ENCODE data around the gene ADGRB2.

ADGRB2 gene

DNA sequence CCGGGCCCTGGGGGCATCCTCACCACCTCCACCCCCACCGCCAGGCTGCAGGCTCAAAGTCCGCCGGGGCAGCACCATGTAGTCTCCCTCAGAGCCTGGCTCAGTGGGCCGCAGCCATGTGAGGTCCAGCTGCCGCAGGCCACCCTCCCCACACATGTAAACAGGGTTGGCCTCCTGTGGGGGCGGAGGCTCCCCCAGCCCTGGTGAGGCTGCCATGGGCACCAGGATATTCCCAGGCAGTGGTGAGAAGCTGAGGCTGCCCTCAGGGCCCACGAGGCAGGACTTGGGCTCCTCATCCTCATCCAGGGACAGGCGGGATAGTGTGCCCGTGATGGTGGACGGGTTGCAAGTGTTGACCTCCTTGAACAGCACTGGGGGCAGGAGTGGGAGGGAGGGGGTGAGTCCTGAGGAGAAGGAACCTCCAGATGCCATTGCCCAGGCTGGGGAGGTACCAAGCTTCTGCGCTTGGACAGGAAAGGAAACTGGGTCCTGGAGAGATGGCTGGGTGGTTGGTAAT, 33.0 kb downstream of the ADGRB2 start:
- no peaks in the 10 kb centered on the region for H3K36me3 ChIP-seq (replicated peaks; ENCODE audit: low read depth, low read length)
- H3K9me3 ChIP-seq (ENCODE audit: insufficient read depth, low read length): no peaks in the 10 kb centered on the region
- no peak overlapping the region for H3K4me2 ChIP-seq (ENCODE audit: low read length)
- no peak overlapping the region for H3K27ac ChIP-seq (ENCODE audit: low read length)
- TF ChIP-seq, protein P1, sequence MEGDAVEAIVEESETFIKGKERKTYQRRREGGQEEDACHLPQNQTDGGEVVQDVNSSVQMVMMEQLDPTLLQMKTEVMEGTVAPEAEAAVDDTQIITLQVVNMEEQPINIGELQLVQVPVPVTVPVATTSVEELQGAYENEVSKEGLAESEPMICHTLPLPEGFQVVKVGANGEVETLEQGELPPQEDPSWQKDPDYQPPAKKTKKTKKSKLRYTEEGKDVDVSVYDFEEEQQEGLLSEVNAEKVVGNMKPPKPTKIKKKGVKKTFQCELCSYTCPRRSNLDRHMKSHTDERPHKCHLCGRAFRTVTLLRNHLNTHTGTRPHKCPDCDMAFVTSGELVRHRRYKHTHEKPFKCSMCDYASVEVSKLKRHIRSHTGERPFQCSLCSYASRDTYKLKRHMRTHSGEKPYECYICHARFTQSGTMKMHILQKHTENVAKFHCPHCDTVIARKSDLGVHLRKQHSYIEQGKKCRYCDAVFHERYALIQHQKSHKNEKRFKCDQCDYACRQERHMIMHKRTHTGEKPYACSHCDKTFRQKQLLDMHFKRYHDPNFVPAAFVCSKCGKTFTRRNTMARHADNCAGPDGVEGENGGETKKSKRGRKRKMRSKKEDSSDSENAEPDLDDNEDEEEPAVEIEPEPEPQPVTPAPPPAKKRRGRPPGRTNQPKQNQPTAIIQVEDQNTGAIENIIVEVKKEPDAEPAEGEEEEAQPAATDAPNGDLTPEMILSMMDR (IDR thresholded peaks at IDR 0.05; ENCODE audit: low read depth, low read length): no peak
- no peak for TF ChIP-seq EZH2phosphoT487 (IDR thresholded peaks at IDR 0.05; ENCODE audit: low read depth)
- no peak overlapping the region for H3K4me3 ChIP-seq (ENCODE audit: low read length)
- H3K27me3 ChIP-seq (ENCODE audit: low read depth, low read length): no peaks in the 10 kb centered on the region
- no peak overlapping the region for H2AFZ ChIP-seq (ENCODE audit: low read depth, low read length)
- no peaks in the 10 kb centered on the region for H3K4me1 ChIP-seq (ENCODE audit: low read length)
- no peaks in the 10 kb centered on the region for H4K20me1 ChIP-seq (ENCODE audit: insufficient read depth, low read length)
- H3K79me2 ChIP-seq (ENCODE audit: low read length): no peaks in the 10 kb centered on the region
- H3K9ac ChIP-seq (ENCODE audit: low read length): no peak overlapping the region

GRCh38 chr1:31730336-31731048, 33.6 kb downstream of the ADGRB2 start:
- H4K20me1 ChIP-seq (ENCODE audit: insufficient read depth, low read length): no peaks in the 10 kb centered on the region
- H3K9ac ChIP-seq (ENCODE audit: low read length): no peak overlapping the region
- H3K27ac ChIP-seq (ENCODE audit: low read length): no peak overlapping the region
- H3K36me3 ChIP-seq (replicated peaks; ENCODE audit: low read depth, low read length): no peaks in the 10 kb centered on the region
- H2AFZ ChIP-seq (ENCODE audit: low read depth, low read length): no peak overlapping the region
- H3K27me3 ChIP-seq (ENCODE audit: low read depth, low read length): no peaks in the 10 kb centered on the region
- H3K79me2 ChIP-seq (ENCODE audit: low read length): no peaks in the 10 kb centered on the region
- H3K9me3 ChIP-seq (ENCODE audit: insufficient read depth, low read length): no peaks in the 10 kb centered on the region
- no peak overlapping the region for H3K4me3 ChIP-seq (ENCODE audit: low read length)
- TF ChIP-seq EZH2phosphoT487 (IDR thresholded peaks at IDR 0.05; ENCODE audit: low read depth): no peak
- TF ChIP-seq, protein P1 (IDR thresholded peaks at IDR 0.05; ENCODE audit: low read depth, low read length): no peak
- no peaks in the 10 kb centered on the region for H3K4me1 ChIP-seq (ENCODE audit: low read length)
- H3K4me2 ChIP-seq (ENCODE audit: low read length): no peak overlapping the region

DNA sequence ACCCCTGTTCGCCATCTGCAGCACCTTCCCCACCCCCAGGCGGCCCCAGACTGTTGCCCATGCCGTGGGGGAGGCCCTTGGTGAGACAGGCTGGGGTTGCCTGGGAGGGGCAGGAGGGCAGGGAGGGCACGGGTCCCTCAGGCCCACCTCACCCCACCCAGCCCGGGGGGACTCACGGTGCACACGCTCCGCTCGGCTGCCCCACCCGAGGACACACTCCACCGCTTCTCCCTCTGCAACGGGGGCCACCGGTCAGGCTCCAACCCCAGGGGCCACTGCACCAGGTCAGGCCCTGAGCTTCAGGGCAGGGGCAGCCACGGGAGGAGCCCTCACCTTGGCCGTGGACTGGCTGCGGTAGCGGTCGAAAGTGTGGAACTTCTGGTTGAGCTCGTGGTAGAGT, 36.3 kb downstream of the ADGRB2 start:
- H4K20me1 ChIP-seq (ENCODE audit: insufficient read depth, low read length): no peaks in the 10 kb centered on the region
- H3K9ac ChIP-seq (ENCODE audit: low read length): no peak overlapping the region
- no peaks in the 10 kb centered on the region for H3K4me1 ChIP-seq (ENCODE audit: low read length)
- no peaks in the 10 kb centered on the region for H3K79me2 ChIP-seq (ENCODE audit: low read length)
- no peaks in the 10 kb centered on the region for H3K27me3 ChIP-seq (ENCODE audit: low read depth, low read length)
- H3K4me2 ChIP-seq (ENCODE audit: low read length): no peak overlapping the region
- no peak overlapping the region for H2AFZ ChIP-seq (ENCODE audit: low read depth, low read length)
- no peak overlapping the region for H3K27ac ChIP-seq (ENCODE audit: low read length)
- no peaks in the 10 kb centered on the region for H3K36me3 ChIP-seq (replicated peaks; ENCODE audit: low read depth, low read length)
- TF ChIP-seq EZH2phosphoT487 (IDR thresholded peaks at IDR 0.05; ENCODE audit: low read depth): no peak
- no peaks in the 10 kb centered on the region for H3K9me3 ChIP-seq (ENCODE audit: insufficient read depth, low read length)
- no peak overlapping the region for H3K4me3 ChIP-seq (ENCODE audit: low read length)

DNA sequence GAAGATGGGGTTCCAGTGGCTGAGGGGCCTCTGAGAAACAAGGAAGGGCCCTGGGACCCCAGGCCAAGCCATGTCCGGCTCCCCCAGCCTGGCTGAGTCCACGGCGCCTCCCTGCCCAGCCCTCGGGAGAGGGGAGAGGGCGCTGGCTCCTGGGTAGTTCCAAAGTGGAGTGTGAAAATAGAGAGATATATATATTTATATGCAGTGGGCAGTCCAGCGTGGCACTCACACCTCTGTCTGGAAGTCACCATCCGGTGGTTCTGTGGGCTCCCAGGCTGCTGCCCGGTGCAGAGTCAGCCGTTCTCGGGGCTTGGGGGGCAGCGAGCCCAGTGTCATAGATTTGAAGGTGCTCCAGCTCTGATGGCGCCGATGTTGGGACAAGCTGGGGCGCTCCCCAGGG, 36.9 kb downstream of the ADGRB2 start:
- Histone ChIP-seq H3K9ac (ENCODE audit: low read length) (no peak overlapping the region), H3K27ac (ENCODE audit: low read length) (no peak overlapping the region), H4K20me1 (ENCODE audit: insufficient read depth, low read length) (no peaks in the 10 kb centered on the region), H3K9me3 (ENCODE audit: insufficient read depth, low read length) (no peaks in the 10 kb centered on the region), H3K4me2 (ENCODE audit: low read length) (no peak overlapping the region), H3K4me3 (ENCODE audit: low read length) (no peak overlapping the region), H2AFZ (ENCODE audit: low read depth, low read length) (no peak overlapping the region), H3K27me3 (ENCODE audit: low read depth, low read length) (no peaks in the 10 kb centered on the region), H3K4me1 (ENCODE audit: low read length) (no peaks in the 10 kb centered on the region), H3K79me2 (ENCODE audit: low read length) (no peaks in the 10 kb centered on the region), H3K36me3 (replicated peaks; ENCODE audit: low read depth, low read length) (no peaks in the 10 kb centered on the region)
- no peak for TF ChIP-seq EZH2phosphoT487 (IDR thresholded peaks at IDR 0.05; ENCODE audit: low read depth)
- TF ChIP-seq, protein P1 (IDR thresholded peaks at IDR 0.05; ENCODE audit: low read depth, low read length): no peak

Data from OCI-LY3 (cell line).